ENCODE data around the gene RNF34.

The RNF34 gene

DNA sequence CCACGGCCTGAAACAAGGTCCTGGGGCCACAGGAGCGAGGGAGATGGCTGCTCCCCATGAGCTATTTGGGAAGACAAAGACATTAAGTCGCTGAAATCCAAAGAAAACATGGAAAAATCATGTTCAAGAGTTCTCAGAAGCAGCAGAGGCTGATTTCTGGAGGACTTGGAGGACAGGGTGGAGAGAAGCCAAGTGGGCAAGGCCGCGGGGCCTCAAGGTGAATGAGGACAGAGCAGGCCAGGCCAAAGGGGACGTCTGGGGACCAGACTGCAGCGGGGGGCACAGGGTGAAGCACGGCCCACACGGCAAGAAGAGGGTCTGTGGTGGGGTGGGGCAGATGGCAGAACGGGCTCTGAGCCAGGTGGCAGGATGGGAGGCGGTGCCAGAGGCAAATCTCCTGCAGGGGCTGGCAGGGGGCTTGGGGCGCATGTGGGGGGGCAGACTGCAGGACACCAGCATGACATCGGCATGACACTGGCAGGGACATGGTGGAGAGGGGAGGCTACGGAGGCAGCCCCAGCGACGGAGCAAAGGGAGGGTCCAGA is 48.9 kb downstream of the RNF34 start:
- Histone ChIP-seq H3K36me3 (ENCODE audit: low read length) (no peaks in the 10 kb centered on the region; the same call in 1 of the 2 replicates), H3K9me3 (ENCODE audit: insufficient read depth, low read length) (no peaks in the 10 kb centered on the region), H4K20me1 (ENCODE audit: low read depth, low read length) (no peaks in the 10 kb centered on the region), H3K27ac (ENCODE audit: low read depth, low read length) (no peak overlapping the region), H2AFZ (ENCODE audit: low read depth, low read length, severe bottlenecking) (no peak overlapping the region), H3K9me2 (replicated peaks; ENCODE audit: insufficient read depth, low read length) (no peaks in the 10 kb centered on the region), H3F3A (ENCODE audit: insufficient read depth) (no peaks in the 10 kb centered on the region), H3K79me2 (ENCODE audit: insufficient read depth, low read length) (peaks cover 42% of the 10 kb centered on the region), H3K4me2 (ENCODE audit: low read depth, low read length, poor library complexity, severe bottlenecking) (no peak overlapping the region), H3K27me3 (ENCODE audit: low read length) (no peaks in the 10 kb centered on the region), H3K9ac (ENCODE audit: low read length) (no peak overlapping the region), H3K4me3 (ENCODE audit: insufficient read depth, low read length, poor library complexity, severe bottlenecking) (no peak overlapping the region)
- TF ChIP-seq EZH2phosphoT487 (conservative IDR thresholded peaks at IDR 0.05; ENCODE audit: low read length), result no peak
- no peak for TF ChIP-seq CTCF (IDR thresholded peaks at IDR 0.05; ENCODE audit: insufficient read depth, low read length, poor library complexity, severe bottlenecking)

DNA sequence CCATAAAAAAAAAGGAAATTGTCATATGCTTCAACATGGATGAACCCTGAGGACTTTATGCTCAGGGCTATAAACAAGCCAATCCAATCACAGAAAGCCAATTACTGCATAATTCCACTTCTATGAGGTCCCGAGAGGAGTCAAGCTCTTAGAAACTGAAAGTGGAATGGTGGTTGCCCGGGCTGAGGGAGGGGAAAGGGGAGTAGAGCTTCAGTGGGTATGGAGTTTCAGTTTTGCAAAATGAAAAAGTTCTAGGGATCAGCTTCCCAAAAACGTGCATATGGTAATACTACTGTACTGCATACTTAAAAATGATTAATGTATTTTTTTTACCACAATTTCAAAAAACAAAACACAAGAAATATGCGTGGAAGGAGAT is 52.0 kb downstream of the RNF34 start:
- Histone ChIP-seq H3K27me3 (ENCODE audit: low read length) (no peaks in the 10 kb centered on the region), H4K20me1 (ENCODE audit: low read depth, low read length) (peaks cover 3% of the 10 kb centered on the region; the same call in 1 of the 2 replicates), H3K9ac (ENCODE audit: low read length) (no peak overlapping the region), H3K79me2 (ENCODE audit: insufficient read depth, low read length) (peaks cover 70% of the 10 kb centered on the region), H3K9me2 (replicated peaks; ENCODE audit: insufficient read depth, low read length) (no peaks in the 10 kb centered on the region), H3K27ac (ENCODE audit: low read depth, low read length) (no peak overlapping the region), H3K9me3 (ENCODE audit: insufficient read depth, low read length) (no peaks in the 10 kb centered on the region), H2AFZ (ENCODE audit: low read depth, low read length, severe bottlenecking) (no peak overlapping the region), H3K4me2 (ENCODE audit: low read depth, low read length, poor library complexity, severe bottlenecking) (no peak overlapping the region), H3F3A (ENCODE audit: insufficient read depth) (no peaks in the 10 kb centered on the region), H3K36me3 (ENCODE audit: low read length) (no peaks in the 10 kb centered on the region; the same call in 1 of the 2 replicates), H3K4me3 (ENCODE audit: insufficient read depth, low read length, poor library complexity, severe bottlenecking) (no peak overlapping the region)
- TF ChIP-seq EZH2phosphoT487 (conservative IDR thresholded peaks at IDR 0.05; ENCODE audit: low read length) (no peak), CTCF (IDR thresholded peaks at IDR 0.05; ENCODE audit: insufficient read depth, low read length, poor library complexity, severe bottlenecking) (no peak)

- no peaks in the 10 kb centered on the region for H3K9me3 ChIP-seq (ENCODE audit: insufficient read depth, low read length)
- no peaks in the 10 kb centered on the region for H3F3A ChIP-seq (ENCODE audit: insufficient read depth)
- no peak overlapping the region for H3K9ac ChIP-seq (ENCODE audit: low read length)
- no peak overlapping the region for H2AFZ ChIP-seq (ENCODE audit: low read depth, low read length, severe bottlenecking)
- peaks cover 71% of the 10 kb centered on the region for H3K79me2 ChIP-seq (ENCODE audit: insufficient read depth, low read length)
- no peaks in the 10 kb centered on the region for H3K27me3 ChIP-seq (ENCODE audit: low read length)
- H3K36me3 ChIP-seq (ENCODE audit: low read length), result no peaks in the 10 kb centered on the region; the same call in 1 of the 2 replicates
- no peak for TF ChIP-seq EZH2phosphoT487 (conservative IDR thresholded peaks at IDR 0.05; ENCODE audit: low read length)
- no peak for TF ChIP-seq CTCF (IDR thresholded peaks at IDR 0.05; ENCODE audit: insufficient read depth, low read length, poor library complexity, severe bottlenecking)
- no peak overlapping the region for H3K27ac ChIP-seq (ENCODE audit: low read depth, low read length)
- H3K4me2 ChIP-seq (ENCODE audit: low read depth, low read length, poor library complexity, severe bottlenecking), result no peak overlapping the region
- no peak overlapping the region for H3K4me3 ChIP-seq (ENCODE audit: insufficient read depth, low read length, poor library complexity, severe bottlenecking)
- peaks cover 3% of the 10 kb centered on the region; the same call in 1 of the 2 replicates for H4K20me1 ChIP-seq (ENCODE audit: low read depth, low read length)
- no peaks in the 10 kb centered on the region for H3K9me2 ChIP-seq (replicated peaks; ENCODE audit: insufficient read depth, low read length)
Observed at GRCh38 chr12:121452340-121452984, 52.5 kb downstream of the RNF34 start.

All from SU-DHL-6 (cell line).